Activated naive CD8-positive, alpha-beta T cell treated with anti-CD3 and anti-CD28 coated beads for 36 hours (primary cell): ENCODE results near the gene ZNF496. TPM values are rescaled to one million over a fixed set of nuclear protein-coding genes. Genes with fewer than 3 reads are reported as not detected.
"Not testable (repeated sequence)": the region's sequence is repeated elsewhere in the genome, so short reads cannot be mapped to it uniquely, and the experiment has no call there.

Source experiments
- DNase-seq: peaks from one replicate; pipeline ENCODE4 v3.0.0; 2021
- H3K27ac Mint-ChIP-seq: one replicate; pipeline ENCODE4 v1.8.0; 2022; ENCODE audit warnings: mild to moderate bottlenecking, moderate library complexity, mixed read lengths
- H3K27me3 Mint-ChIP-seq: one replicate; pipeline ENCODE4 v1.8.0; 2022; ENCODE audit warnings: mild to moderate bottlenecking, mixed read lengths
- H3K36me3 Mint-ChIP-seq: one replicate; pipeline ENCODE4 v1.8.0; 2021; ENCODE audit warnings: mild to moderate bottlenecking, mixed read lengths
- H3K4me1 Mint-ChIP-seq: one replicate; pipeline ENCODE4 v1.8.0; 2021; ENCODE audit warnings: mixed read lengths
- H3K4me3 Mint-ChIP-seq: one replicate; pipeline ENCODE4 v1.8.0; 2022; ENCODE audit warnings: mild to moderate bottlenecking, moderate library complexity, mixed read lengths
- H3K9me3 Mint-ChIP-seq: one replicate; pipeline ENCODE4 v1.8.0; 2022; ENCODE audit warnings: mixed read lengths
- total RNA-seq, 2 experiments: library from RNA; stranded (reverse); gene quantifications; one replicate each; pipeline ENCODE4 v1.2.3, GENCODE V29; 2021

Gene ZNF496
- total RNA-seq, 2 experiments from 2014 or later, result 27.2 to 30.9 TPM

DNA sequence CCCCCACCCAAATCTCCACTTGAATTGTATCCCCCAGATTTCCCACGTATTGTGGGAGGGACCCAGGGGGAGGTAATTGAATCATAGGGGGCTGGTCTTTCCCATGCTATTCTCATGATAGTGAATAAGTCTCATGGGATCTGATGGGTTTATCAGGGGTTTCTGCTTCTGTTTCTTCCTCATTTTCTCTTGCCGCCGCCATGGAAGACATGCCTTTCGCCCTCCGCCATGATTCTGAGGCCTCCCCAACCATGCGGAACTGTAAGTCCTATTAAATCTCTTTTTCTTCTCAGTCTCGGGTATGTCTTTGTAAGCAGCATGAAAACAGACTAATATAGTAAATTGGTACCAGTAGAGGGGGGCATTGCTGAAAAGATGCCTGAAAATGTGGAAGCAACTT lies 33.4 kb upstream of the ZNF496 start:
- DNase-seq, result no peak
- Mint-ChIP-seq H3K9me3 (no peaks in the 10 kb centered on the region), H3K27me3 (peaks cover 65% of the 10 kb centered on the region), H3K36me3 (no peaks in the 10 kb centered on the region), H3K4me1 (peaks cover 9% of the 10 kb centered on the region), H3K27ac (no peak overlapping the region), H3K4me3 (no peak overlapping the region)

GRCh38 chr1:247363000-247363399 lies 31.3 kb upstream of the ZNF496 start:
- H3K4me3 Mint-ChIP-seq, H3K4me1 Mint-ChIP-seq, DNase-seq, H3K27ac Mint-ChIP-seq, H3K36me3 Mint-ChIP-seq, H3K9me3 Mint-ChIP-seq: not testable (repeated sequence)
- H3K27me3 Mint-ChIP-seq, result peaks cover 70% of the 10 kb centered on the region

- no peak for DNase-seq
- Mint-ChIP-seq H3K4me1 (peaks cover 9% of the 10 kb centered on the region), H3K9me3 (no peaks in the 10 kb centered on the region), H3K4me3 (no peak overlapping the region), H3K27ac (no peak overlapping the region), H3K27me3 (peaks cover 61% of the 10 kb centered on the region), H3K36me3 (no peaks in the 10 kb centered on the region)
These were observed 30.5 kb upstream of the ZNF496 start for GRCh38 chr1:247362153-247362552.

DNA sequence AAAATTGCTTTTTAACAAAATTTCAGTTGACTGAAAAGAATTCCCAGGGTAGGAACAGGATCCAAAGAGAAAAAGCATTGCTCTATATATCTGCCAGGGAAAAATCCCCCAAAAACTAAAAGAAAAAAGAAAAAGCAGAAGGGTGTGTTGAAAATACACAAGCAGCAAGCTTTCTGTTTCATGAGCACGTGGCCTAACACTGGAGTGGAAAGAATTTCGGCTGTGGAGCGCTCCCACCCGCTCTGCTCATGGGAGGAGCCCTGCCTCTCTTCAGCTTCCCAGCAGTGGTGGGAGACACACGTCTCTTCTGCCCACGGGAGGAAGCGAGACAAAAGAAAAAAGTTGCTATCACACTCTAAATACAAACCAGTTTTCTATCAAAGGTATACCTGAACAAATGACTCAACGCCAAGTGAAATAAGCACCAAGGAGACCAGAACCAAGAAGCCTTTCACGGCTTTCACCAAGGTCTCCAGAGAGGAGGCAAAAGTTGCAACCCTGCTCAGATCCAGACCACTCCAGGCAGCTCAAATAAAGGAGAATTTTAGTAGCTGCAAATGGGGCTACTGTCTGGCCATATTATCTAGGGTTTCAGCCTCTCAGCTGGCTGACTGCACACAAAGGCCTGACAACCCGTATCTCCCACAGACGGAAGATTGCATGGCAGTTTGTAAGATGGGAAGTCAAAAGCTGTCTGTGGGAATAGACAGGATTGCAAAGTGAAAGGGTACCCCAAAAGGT lies 29.5 kb upstream of the ZNF496 start:
- peaks cover 54% of the 10 kb centered on the region for H3K27me3 Mint-ChIP-seq
- H3K4me1 Mint-ChIP-seq, result peaks cover 9% of the 10 kb centered on the region
- no peak overlapping the region for H3K27ac Mint-ChIP-seq
- DNase-seq, result no peak
- H3K4me3 Mint-ChIP-seq, result no peak overlapping the region
- no peaks in the 10 kb centered on the region for H3K36me3 Mint-ChIP-seq
- no peaks in the 10 kb centered on the region for H3K9me3 Mint-ChIP-seq

- H3K4me1 Mint-ChIP-seq, result peaks cover 9% of the 10 kb centered on the region
- DNase-seq, result no peak
- H3K36me3 Mint-ChIP-seq, result no peaks in the 10 kb centered on the region
- no peaks in the 10 kb centered on the region for H3K9me3 Mint-ChIP-seq
- H3K27me3 Mint-ChIP-seq, result peaks cover 46% of the 10 kb centered on the region
- no peak overlapping the region for H3K27ac Mint-ChIP-seq
- H3K4me3 Mint-ChIP-seq, result no peak overlapping the region
These were observed 28.6 kb upstream of the ZNF496 start for GRCh38 chr1:247360116-247360898.

- peaks cover 9% of the 10 kb centered on the region for H3K4me1 Mint-ChIP-seq
- H3K27ac Mint-ChIP-seq, result no peak overlapping the region
These were observed 27.9 kb upstream of the ZNF496 start for GRCh38 chr1:247359559-247359958.

GRCh38 chr1:247358920-247359319 lies 27.3 kb upstream of the ZNF496 start:
- no peak for DNase-seq
- H3K27me3 Mint-ChIP-seq, result peaks cover 37% of the 10 kb centered on the region
- H3K36me3 Mint-ChIP-seq, result no peaks in the 10 kb centered on the region
- no peak overlapping the region for H3K27ac Mint-ChIP-seq
- no peaks in the 10 kb centered on the region for H3K9me3 Mint-ChIP-seq
- peaks cover 9% of the 10 kb centered on the region for H3K4me1 Mint-ChIP-seq
- H3K4me3 Mint-ChIP-seq, result no peak overlapping the region

More at GRCh38 chr1:247359559-247359958, 27.9 kb upstream of the ZNF496 start:
- H3K9me3 Mint-ChIP-seq, result no peaks in the 10 kb centered on the region
- no peak for DNase-seq
- peaks cover 41% of the 10 kb centered on the region for H3K27me3 Mint-ChIP-seq
- H3K36me3 Mint-ChIP-seq, result no peaks in the 10 kb centered on the region
- H3K4me3 Mint-ChIP-seq, result no peak overlapping the region

GRCh38 chr1:247357781-247358211 lies 26.1 kb upstream of the ZNF496 start:
- DNase-seq, result no peak
- no peak overlapping the region for H3K4me3 Mint-ChIP-seq
- H3K27me3 Mint-ChIP-seq, result peaks cover 29% of the 10 kb centered on the region

DNA sequence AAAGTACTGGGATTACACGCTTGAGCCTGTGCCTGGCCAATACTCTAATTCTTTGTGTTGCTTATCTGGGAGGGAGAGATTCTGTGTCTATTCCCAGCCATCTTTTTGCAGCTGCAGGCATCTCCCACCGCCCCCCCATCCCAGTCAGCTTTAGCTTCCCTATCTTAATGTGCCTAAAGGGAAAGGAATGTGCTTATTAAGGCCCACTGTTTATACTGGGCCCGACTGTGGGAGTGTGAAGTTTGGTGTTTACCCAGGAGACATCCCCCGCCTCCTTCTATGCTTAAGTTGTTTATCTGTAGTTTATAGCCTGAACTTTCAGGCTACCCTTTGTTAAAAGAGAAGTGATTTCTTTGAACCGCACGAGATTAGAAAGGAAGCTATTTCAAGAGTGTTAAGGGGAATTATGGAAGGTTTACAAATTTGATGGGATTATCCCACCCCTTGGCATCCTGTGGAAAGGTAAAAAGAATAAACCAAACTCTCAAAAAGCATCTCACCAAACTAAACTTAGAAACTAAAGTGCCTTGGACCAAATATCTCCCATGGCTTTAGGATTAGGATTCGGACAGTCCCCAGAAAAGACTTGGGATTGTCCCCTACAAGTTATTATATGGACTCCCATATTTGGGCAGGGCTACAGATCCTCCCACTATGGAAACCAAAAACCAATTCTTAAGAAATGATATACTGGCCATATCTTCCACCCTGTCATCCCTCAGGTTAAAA lies 25.5 kb upstream of the ZNF496 start:
- H3K27me3 Mint-ChIP-seq, result peaks cover 23% of the 10 kb centered on the region
- H3K4me1 Mint-ChIP-seq, result peaks cover 9% of the 10 kb centered on the region

More at GRCh38 chr1:247357781-247358211, 26.1 kb upstream of the ZNF496 start:
- Mint-ChIP-seq H3K9me3 (no peaks in the 10 kb centered on the region), H3K36me3 (no peaks in the 10 kb centered on the region), H3K4me1 (peaks cover 9% of the 10 kb centered on the region), H3K27ac (no peak overlapping the region)

DNA sequence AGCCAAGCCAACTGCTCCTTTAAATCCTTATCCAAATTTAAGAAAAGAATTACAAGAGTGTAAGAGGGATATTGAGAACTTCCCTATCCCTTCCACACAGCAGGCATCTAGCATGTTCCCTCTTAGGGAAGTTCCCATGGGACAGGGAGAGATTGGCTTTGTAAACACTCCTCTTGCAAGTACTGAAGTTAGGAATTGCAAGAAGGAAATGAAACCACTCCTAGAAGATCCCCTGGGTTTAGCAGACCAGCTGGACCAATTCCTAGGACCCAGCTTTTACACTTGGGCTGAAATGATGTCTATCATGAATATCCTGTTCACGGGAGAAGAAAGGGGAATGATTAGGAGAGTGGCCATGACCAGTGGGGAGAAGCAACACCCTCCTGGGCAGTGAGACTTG lies 23.5 kb upstream of the ZNF496 start:
- H3K36me3 Mint-ChIP-seq, H3K4me1 Mint-ChIP-seq, H3K4me3 Mint-ChIP-seq, DNase-seq, H3K9me3 Mint-ChIP-seq, H3K27ac Mint-ChIP-seq: not testable (repeated sequence)
- peaks cover 11% of the 10 kb centered on the region for H3K27me3 Mint-ChIP-seq

More for the DNA sequence above, 25.5 kb upstream of the ZNF496 start:
- Mint-ChIP-seq H3K4me3 (no peak overlapping the region), H3K9me3 (no peaks in the 10 kb centered on the region), H3K27ac (no peak overlapping the region), H3K36me3 (no peaks in the 10 kb centered on the region)
- no peak for DNase-seq

DNA sequence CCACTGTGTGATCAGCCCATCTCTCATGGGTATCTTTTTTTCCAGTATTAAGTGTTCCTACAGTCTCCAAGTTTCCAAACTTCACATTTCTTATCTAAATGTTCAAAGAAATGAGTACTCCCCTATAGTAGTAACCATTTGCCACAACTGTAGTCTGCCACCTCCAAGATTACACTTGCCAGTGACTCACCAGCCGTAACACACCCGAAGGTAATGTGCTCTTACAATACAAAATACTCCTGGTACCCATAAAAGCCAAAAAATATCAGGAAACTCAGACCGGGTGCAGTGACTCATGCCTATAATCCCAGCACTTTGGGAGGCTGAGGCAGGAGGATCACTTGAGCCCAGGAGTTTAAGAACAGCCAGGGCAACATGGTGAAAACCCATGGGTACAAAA lies 20.5 kb upstream of the ZNF496 start:
- H3K27me3 Mint-ChIP-seq, result no peaks in the 10 kb centered on the region
- no peak overlapping the region for H3K27ac Mint-ChIP-seq
- H3K9me3 Mint-ChIP-seq, result no peaks in the 10 kb centered on the region
- H3K4me1 Mint-ChIP-seq, result peaks cover 6% of the 10 kb centered on the region
- peaks cover 2% of the 10 kb centered on the region for H3K36me3 Mint-ChIP-seq
- H3K4me3 Mint-ChIP-seq, result no peak overlapping the region
- DNase-seq, result no peak

DNA sequence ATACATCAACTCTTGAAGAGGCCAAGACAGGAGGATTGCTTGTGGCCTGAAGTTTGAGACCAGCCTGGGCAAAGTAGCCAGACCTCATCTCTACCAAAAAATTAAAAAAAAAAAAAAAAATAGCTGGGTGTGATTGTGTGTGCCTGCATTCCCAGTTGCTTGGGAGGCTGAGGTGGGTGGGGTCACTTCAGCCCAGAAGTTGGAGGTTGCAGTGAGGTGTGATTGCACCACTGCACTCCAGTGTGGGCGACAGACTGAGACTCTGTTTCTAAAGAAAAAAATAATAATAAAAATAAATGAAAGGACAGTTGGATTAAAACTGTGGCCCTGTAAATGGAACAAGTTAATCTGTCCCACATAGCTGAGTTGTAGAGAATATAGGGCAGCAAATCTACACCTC lies 18.9 kb upstream of the ZNF496 start:
- H3K27ac Mint-ChIP-seq, result no peak overlapping the region

DNA sequence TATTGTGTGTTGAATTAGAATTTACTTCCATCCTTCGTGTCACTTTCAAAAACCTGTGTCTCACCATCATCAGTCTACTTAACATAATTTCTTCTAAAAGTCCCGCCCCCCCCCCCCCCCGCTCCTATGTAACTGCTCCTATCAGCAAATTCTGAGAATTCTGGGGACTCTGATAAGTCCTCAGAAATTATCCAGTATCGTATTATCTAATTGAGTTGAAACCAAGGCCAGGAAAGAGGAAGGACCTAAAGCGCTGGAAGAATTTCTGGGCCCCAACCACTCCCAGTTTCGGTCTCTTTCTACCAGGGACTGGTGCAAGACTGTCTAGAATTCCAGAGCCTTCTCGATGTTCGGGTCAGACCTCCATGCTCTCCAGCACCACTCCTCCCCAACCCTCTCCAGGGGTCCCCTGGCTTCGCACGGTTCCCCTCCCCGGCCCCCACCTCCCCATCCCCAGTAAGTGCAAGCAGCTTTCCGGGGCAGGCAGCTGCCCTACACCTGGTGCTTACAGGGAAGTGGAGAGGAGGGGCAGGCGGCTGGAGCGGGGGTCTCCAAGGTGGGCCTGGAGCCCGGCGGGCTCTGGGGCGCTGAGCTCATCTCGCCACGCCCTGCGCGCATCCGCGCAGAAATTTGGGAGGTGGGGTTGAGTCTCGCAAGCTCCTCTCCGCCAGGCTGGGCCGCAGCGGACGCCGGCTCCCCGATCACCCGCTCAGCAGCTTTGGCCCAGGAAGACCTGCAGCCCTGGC lies 16.0 kb upstream of the ZNF496 start:
- Mint-ChIP-seq H3K36me3 (peaks cover 7% of the 10 kb centered on the region), H3K27me3 (no peaks in the 10 kb centered on the region)

More for the DNA sequence above, 18.9 kb upstream of the ZNF496 start:
- H3K36me3 Mint-ChIP-seq, result peaks cover 2% of the 10 kb centered on the region
- H3K27me3 Mint-ChIP-seq, result no peaks in the 10 kb centered on the region
- no peak overlapping the region for H3K4me3 Mint-ChIP-seq
- no peaks in the 10 kb centered on the region for H3K9me3 Mint-ChIP-seq
- H3K4me1 Mint-ChIP-seq, result peaks cover 6% of the 10 kb centered on the region
- no peak for DNase-seq

DNA sequence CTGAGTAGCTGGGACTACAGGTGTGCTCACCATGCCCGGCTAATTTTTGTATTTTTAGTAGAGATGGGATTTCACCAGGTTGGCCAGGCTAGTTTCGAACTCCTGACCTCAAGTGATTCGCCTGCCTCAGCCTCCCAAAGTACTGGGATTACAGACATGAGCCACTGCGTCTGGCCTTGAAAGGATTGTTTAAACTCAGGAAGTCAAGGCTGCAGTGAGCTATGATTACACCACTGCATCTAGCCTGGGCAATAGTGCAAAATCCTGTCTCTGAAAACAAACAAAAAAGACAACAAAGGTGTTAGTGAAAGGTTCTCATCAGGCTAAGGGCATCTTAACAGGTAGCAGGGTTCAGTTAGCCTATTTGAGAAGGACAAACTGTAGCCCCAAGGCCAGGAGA lies 14.2 kb upstream of the ZNF496 start:
- no peak for DNase-seq
- H3K27me3 Mint-ChIP-seq, result no peaks in the 10 kb centered on the region
- no peak overlapping the region for H3K4me3 Mint-ChIP-seq
- H3K4me1 Mint-ChIP-seq, result peaks cover 21% of the 10 kb centered on the region
- H3K27ac Mint-ChIP-seq, result no peak overlapping the region
- peaks cover 18% of the 10 kb centered on the region for H3K36me3 Mint-ChIP-seq
- no peaks in the 10 kb centered on the region for H3K9me3 Mint-ChIP-seq

More for the DNA sequence above, 16.0 kb upstream of the ZNF496 start:
- no peak for DNase-seq
- H3K27ac Mint-ChIP-seq, result no peak overlapping the region
- H3K9me3 Mint-ChIP-seq, result no peaks in the 10 kb centered on the region
- no peak overlapping the region for H3K4me3 Mint-ChIP-seq
- peaks cover 18% of the 10 kb centered on the region for H3K4me1 Mint-ChIP-seq
